ENCODE results near the gene AFM.

AFM gene

GRCh38 chr4:73450398-73451004, 31.0 kb upstream of the AFM start:
- Histone ChIP-seq H3K4me1 (ENCODE audit: control insufficient read depth, insufficient read depth, low read length) (no peaks in the 10 kb centered on the region), H3K36me3 (ENCODE audit: control insufficient read depth in 2 of 2, insufficient read depth in 1 of 2, low read length in 2 of 2) (no peaks in the 10 kb centered on the region), H3K4me3 (ENCODE audit: low read depth, low read length) (no peak overlapping the region), H3K27ac (ENCODE audit: extremely low read depth, low read depth, low read length) (no peak overlapping the region), H3K9me3 (ENCODE audit: control insufficient read depth, insufficient read depth, low read depth, low read length) (no peaks in the 10 kb centered on the region)
- TF ChIP-seq PRDM10 (tag by site-specific recombination; IDR thresholded peaks at IDR 0.05) (peak; percentile 19; the same call in 1 of the 2 replicates), GLI4 (tag by site-specific recombination; IDR thresholded peaks at IDR 0.05) (no peak), SCRT2 (tag by site-specific recombination; IDR thresholded peaks at IDR 0.05) (peak; percentile 66), MYNN (tag by site-specific recombination; IDR thresholded peaks at IDR 0.05; ENCODE audit: borderline replicate concordance) (no peak), ZNF521 (tag by site-specific recombination; IDR thresholded peaks at IDR 0.05) (no peak), GLIS2 (tag by site-specific recombination; IDR thresholded peaks at IDR 0.05) (no peak), OSR2 (tag by site-specific recombination; IDR thresholded peaks at IDR 0.05) (no peak), ZIC2 (tag by site-specific recombination; IDR thresholded peaks at IDR 0.05) (0 out of 2 replicates have a peak, but pooled peaks have one; percentile 23)
- TF ChIP-seq, protein P1, sequence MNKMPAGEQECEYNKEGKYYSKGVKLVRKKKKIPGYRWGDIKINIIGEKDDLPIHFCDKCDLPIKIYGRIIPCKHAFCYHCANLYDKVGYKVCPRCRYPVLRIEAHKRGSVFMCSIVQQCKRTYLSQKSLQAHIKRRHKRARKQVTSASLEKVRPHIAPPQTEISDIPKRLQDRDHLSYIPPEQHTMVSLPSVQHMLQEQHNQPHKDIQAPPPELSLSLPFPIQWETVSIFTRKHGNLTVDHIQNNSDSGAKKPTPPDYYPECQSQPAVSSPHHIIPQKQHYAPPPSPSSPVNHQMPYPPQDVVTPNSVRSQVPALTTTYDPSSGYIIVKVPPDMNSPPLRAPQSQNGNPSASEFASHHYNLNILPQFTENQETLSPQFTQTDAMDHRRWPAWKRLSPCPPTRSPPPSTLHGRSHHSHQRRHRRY (tag by site-specific recombination; IDR thresholded peaks at IDR 0.05) = no peak
- TF ChIP-seq, protein P2, sequence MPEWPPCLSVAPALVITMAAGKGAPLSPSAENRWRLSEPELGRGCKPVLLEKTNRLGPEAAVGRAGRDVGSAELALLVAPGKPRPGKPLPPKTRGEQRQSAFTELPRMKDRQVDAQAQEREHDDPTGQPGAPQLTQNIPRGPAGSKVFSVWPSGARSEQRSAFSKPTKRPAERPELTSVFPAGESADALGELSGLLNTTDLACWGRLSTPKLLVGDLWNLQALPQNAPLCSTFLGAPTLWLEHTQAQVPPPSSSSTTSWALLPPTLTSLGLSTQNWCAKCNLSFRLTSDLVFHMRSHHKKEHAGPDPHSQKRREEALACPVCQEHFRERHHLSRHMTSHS (tag by site-specific recombination; IDR thresholded peaks at IDR 0.05) = no peak
- ChIA-PET POLR2A (no interaction called here), CTCF (interaction anchor here (0.6 kb wide), 1 partner anchor 15 kb away, joined by 5 read pairs; the partner anchor contains the start of gene AFP)

GRCh38 chr4:73451404-73451803, 30.1 kb upstream of the AFM start:
- no peaks in the 10 kb centered on the region for H3K9me3 ChIP-seq (ENCODE audit: control insufficient read depth, insufficient read depth, low read depth, low read length)
- H3K36me3 ChIP-seq (ENCODE audit: control insufficient read depth in 2 of 2, insufficient read depth in 1 of 2, low read length in 2 of 2) = no peaks in the 10 kb centered on the region
- no peaks in the 10 kb centered on the region for H3K4me1 ChIP-seq (ENCODE audit: control insufficient read depth, insufficient read depth, low read length)
- H3K27ac ChIP-seq (ENCODE audit: extremely low read depth, low read depth, low read length) = no peak overlapping the region
- no peak overlapping the region for H3K4me3 ChIP-seq (ENCODE audit: low read depth, low read length)
- CTCF ChIA-PET = interaction anchor here (0.6 to 1.1 kb wide), 2 partner anchors 16 to 110 kb away, joined by 5 read pairs; partner anchors contain the start of gene AFP
- POLR2A ChIA-PET = no interaction called here
- TF ChIP-seq GFI1B (tag by site-specific recombination; IDR thresholded peaks at IDR 0.05) = no peak
- TF ChIP-seq ZNF274 (IDR thresholded peaks at IDR 0.05; ENCODE audit: low read length) = no peak
- TF ChIP-seq ZNF274 (tag by site-specific recombination; IDR thresholded peaks at IDR 0.05; ENCODE audit: borderline replicate concordance) = no peak
- peak; percentile 40; the same call in 1 of the 2 replicates for TF ChIP-seq HIC1 (tag by site-specific recombination; IDR thresholded peaks at IDR 0.05)
- no peak for TF ChIP-seq ZNF324 (tag by site-specific recombination; IDR thresholded peaks at IDR 0.05)
- TF ChIP-seq WT1 (tag by site-specific recombination; IDR thresholded peaks at IDR 0.05) = 0 out of 2 replicates have a peak, but pooled peaks have one; percentile 40
- TF ChIP-seq ZNF664 (tag by site-specific recombination; IDR thresholded peaks at IDR 0.05) = no peak
- 0 out of 2 replicates have a peak, but pooled peaks have one; percentile 35 for TF ChIP-seq ZBTB44 (tag by site-specific recombination; IDR thresholded peaks at IDR 0.05)
- no peak for TF ChIP-seq ZNF174 (tag by site-specific recombination; IDR thresholded peaks at IDR 0.05)
- no peak for TF ChIP-seq ZNF670 (tag by site-specific recombination; IDR thresholded peaks at IDR 0.05; ENCODE audit: low read depth)
- no peak for TF ChIP-seq EGR2 (tag by site-specific recombination; IDR thresholded peaks at IDR 0.05; ENCODE audit: low read depth)
- no peak for TF ChIP-seq ZFHX2 (tag by site-specific recombination; conservative IDR thresholded peaks at IDR 0.05)
- TF ChIP-seq ZNF544 (tag by site-specific recombination; IDR thresholded peaks at IDR 0.05) = no peak
- TF ChIP-seq ZFP41 (tag by site-specific recombination; IDR thresholded peaks at IDR 0.05; ENCODE audit: borderline replicate concordance) = no peak
- TF ChIP-seq ZNF404 (tag by site-specific recombination; IDR thresholded peaks at IDR 0.05) = no peak
- TF ChIP-seq ZNF791 (tag by site-specific recombination; IDR thresholded peaks at IDR 0.05) = no peak
- no peak for TF ChIP-seq SP7 (tag by site-specific recombination; IDR thresholded peaks at IDR 0.05)

All from HEK293 (cell line).